ENCODE results near the gene SEM1.
"Not testable (repeated sequence)": the region's sequence is repeated elsewhere in the genome, so short reads cannot be mapped to it uniquely, and the experiment has no call there.

The SEM1 gene

DNA sequence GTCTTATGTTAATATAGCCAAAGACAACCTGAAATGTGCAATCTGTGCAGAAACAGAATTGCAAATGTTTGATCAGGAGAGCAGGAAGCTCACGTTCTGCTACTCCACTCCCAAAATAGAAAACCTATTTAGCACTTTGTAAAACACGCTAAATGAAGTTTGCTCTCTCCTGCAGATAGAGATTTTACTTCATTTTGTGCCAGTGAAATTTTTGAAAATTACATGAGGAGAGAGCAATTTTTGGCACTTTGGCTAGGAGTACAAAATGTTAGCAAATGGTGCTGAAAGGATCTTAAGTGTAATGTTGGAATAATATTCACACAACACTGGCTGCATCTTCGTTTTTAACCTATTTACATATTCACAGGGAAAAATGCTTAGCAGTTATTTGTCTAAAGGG, 61.9 kb downstream of the SEM1 start:
- DNase-seq (ENCODE audit: low spot score), result no peak
- TF ChIP-seq, protein P1, sequence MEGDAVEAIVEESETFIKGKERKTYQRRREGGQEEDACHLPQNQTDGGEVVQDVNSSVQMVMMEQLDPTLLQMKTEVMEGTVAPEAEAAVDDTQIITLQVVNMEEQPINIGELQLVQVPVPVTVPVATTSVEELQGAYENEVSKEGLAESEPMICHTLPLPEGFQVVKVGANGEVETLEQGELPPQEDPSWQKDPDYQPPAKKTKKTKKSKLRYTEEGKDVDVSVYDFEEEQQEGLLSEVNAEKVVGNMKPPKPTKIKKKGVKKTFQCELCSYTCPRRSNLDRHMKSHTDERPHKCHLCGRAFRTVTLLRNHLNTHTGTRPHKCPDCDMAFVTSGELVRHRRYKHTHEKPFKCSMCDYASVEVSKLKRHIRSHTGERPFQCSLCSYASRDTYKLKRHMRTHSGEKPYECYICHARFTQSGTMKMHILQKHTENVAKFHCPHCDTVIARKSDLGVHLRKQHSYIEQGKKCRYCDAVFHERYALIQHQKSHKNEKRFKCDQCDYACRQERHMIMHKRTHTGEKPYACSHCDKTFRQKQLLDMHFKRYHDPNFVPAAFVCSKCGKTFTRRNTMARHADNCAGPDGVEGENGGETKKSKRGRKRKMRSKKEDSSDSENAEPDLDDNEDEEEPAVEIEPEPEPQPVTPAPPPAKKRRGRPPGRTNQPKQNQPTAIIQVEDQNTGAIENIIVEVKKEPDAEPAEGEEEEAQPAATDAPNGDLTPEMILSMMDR (IDR thresholded peaks at IDR 0.05; ENCODE audit: extremely low read depth, missing control alignments), result no peak

DNA sequence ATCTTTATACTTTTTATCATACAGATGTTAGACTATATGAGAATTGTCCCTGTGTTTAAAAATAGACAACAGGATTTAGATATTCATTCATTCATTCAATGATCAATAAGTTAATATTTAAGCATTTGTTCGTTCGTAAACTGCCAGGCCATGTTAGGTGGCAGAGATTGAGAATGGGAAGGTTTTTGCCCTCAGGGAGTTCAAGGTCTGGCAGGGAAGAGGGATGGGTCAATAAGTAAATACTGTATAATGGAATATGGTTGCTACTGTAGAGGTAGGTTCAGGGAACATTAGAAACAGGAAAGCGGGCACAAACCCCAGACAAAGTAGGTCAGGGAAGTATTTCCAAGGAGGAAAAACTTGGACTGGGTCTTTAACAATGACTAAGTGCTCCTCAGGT, 64.6 kb downstream of the SEM1 start:
- no peak for DNase-seq (ENCODE audit: low spot score)
- TF ChIP-seq, protein P1 (IDR thresholded peaks at IDR 0.05; ENCODE audit: extremely low read depth, missing control alignments), result no peak

DNA sequence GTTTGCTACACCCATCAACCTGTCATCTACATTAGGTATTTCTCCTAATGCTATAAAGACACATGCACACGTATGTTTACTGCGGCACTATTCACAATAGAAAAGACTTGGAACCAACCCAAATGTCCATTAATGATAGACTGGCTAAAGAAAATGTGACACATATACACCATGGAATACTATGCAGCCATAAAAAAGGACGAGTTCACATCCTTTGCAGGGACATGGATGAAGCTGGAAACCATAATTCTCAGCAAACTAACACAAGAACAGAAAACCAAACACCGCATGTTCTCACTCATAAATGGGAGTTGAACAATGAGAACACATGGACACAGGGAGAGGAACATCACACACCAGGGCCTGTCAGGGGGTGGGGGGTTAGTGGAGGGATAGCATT, 66.2 kb downstream of the SEM1 start:
- not testable (repeated sequence) for DNase-seq (ENCODE audit: low spot score)

DNA sequence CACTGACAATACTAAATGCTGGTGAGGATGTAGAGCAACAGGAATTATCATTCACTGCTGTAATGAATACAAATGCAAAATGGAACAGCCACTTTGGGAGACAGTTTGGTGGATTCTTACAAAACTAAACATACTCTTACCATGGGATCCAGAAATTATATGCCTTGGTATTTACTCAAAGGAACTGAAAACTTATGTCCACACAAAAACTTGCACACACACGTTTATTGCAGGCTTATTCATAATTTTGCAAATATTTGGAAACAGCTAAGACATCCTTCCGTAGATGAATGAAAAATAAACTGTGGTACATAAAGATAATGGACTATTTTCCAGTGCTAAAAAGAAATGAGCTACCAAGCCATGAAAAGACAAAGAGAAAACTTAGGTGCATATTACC, 69.6 kb downstream of the SEM1 start:
- TF ChIP-seq, protein P1 (IDR thresholded peaks at IDR 0.05; ENCODE audit: extremely low read depth, missing control alignments), result no peak
- DNase-seq (ENCODE audit: low spot score), result no peak

Measured in GM20000 (cell line).